Type B pancreatic cell (in vitro differentiated cells): ENCODE measurements around the gene SIRT2. TPM values are rescaled to one million over a fixed set of nuclear protein-coding genes. Genes with fewer than 3 reads are reported as not detected.

ENCODE experiments used
- DNase-seq: peaks from one replicate; pipeline ENCODE4 v3.0.0; 2021; ENCODE audit warnings: mixed read lengths; ENCODE audit not compliant: unreplicated experiment; ENCODE audit errors: extremely low spot score
- H3K27ac Mint-ChIP-seq: 2 replicates; pipeline ENCODE4 v1.8.0; 2021; ENCODE audit warnings: mild to moderate bottlenecking, mixed read lengths
- H3K27me3 Mint-ChIP-seq: 2 replicates; pipeline ENCODE4 v1.8.0; 2021; ENCODE audit warnings: mixed read lengths
- H3K36me3 Mint-ChIP-seq: 2 replicates; pipeline ENCODE4 v1.8.0; 2021; ENCODE audit warnings: mixed read lengths
- H3K4me1 Mint-ChIP-seq: one replicate; pipeline ENCODE4 v1.8.0; 2021; ENCODE audit warnings: mixed read lengths; ENCODE audit not compliant: unreplicated experiment
- H3K4me3 Mint-ChIP-seq: 2 replicates; pipeline ENCODE4 v1.8.0; 2021; ENCODE audit warnings: mild to moderate bottlenecking, mixed read lengths
- H3K9me3 Mint-ChIP-seq: 2 replicates; pipeline ENCODE4 v1.8.0; 2021; ENCODE audit warnings: mixed read lengths
- CTCF ChIP-seq: fragments of 200-600 bp; sonication (generic); conservative IDR thresholded peaks from 2 replicates; pipeline ENCODE4 v1.5.0; 2021; ENCODE audit warnings: antibody characterized with exemption, mild to moderate bottlenecking
- total RNA-seq: library from RNA; stranded (reverse); gene quantifications from 2 replicates; pipeline ENCODE4 v1.2.1, GENCODE V29; 2021; ENCODE audit warnings: low replicate concordance

SIRT2 gene
- total RNA-seq, 1 donor from 2014 or later = 46.0 TPM

- TF ChIP-seq CTCF = peak; percentile 80
- H3K27ac Mint-ChIP-seq = no peak overlapping the region
- peak; percentile 82 for DNase-seq
- H3K4me3 Mint-ChIP-seq = peak overlapping the region; percentile 78
- H3K27me3 Mint-ChIP-seq = peaks cover 4% of the 10 kb centered on the region
- H3K36me3 Mint-ChIP-seq = no peaks in the 10 kb centered on the region
- H3K4me1 Mint-ChIP-seq = peaks cover 9% of the 10 kb centered on the region
- H3K9me3 Mint-ChIP-seq = no peaks in the 10 kb centered on the region
Observed at GRCh38 chr19:38869836-38870607, 29.4 kb downstream of the SIRT2 start.

GRCh38 chr19:38869160-38869835, 30.1 kb downstream of the SIRT2 start:
- TF ChIP-seq CTCF = no peak
- DNase-seq = no peak
- H3K36me3 Mint-ChIP-seq = no peaks in the 10 kb centered on the region
- H3K27ac Mint-ChIP-seq = no peak overlapping the region
- peaks cover 4% of the 10 kb centered on the region for H3K27me3 Mint-ChIP-seq
- peaks cover 16% of the 10 kb centered on the region for H3K4me1 Mint-ChIP-seq
- H3K4me3 Mint-ChIP-seq = peak overlapping the region; percentile 78
- no peaks in the 10 kb centered on the region for H3K9me3 Mint-ChIP-seq

- Mint-ChIP-seq H3K36me3 (no peaks in the 10 kb centered on the region), H3K4me3 (no peak overlapping the region), H3K4me1 (peaks cover 16% of the 10 kb centered on the region), H3K9me3 (no peaks in the 10 kb centered on the region), H3K27me3 (peaks cover 4% of the 10 kb centered on the region), H3K27ac (no peak overlapping the region)
- no peak for TF ChIP-seq CTCF
- DNase-seq = no peak
Observed at GRCh38 chr19:38868551-38868950, 30.9 kb downstream of the SIRT2 start.

DNA sequence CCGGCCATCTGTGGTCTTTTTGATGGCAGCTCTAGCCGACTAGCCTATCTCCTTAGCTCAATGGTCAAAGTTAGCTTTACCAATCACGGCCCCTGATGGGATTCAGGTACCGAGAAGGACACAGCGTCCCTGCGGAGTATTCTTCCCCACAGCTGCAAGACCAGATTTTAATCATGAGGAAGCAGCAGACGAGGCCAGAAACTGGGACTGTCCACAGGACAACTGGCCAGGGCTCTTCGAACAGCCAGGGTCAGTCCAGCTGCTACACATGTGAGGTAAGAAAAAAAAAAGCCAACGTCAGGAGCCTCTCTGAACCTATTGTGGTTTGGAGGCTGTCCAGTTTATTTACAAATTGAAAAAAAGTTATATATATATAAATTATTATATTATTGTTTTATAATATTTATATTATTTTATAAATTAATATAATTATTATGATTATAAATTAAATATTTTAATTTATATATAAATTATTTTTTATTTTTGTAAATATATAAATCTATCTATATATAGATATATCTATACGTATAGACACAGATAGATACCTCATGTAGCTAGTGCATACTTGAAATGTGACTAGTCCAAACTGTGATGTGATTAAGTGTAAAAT, 32.1 kb downstream of the SIRT2 start:
- Mint-ChIP-seq H3K9me3 (no peaks in the 10 kb centered on the region), H3K27me3 (peaks cover 4% of the 10 kb centered on the region), H3K27ac (no peak overlapping the region), H3K4me1 (peaks cover 23% of the 10 kb centered on the region), H3K36me3 (no peaks in the 10 kb centered on the region), H3K4me3 (no peak overlapping the region)
- no peak for TF ChIP-seq CTCF
- DNase-seq = no peak

- DNase-seq = no peak
Observed at GRCh38 chr19:38862321-38863059, 36.9 kb downstream of the SIRT2 start.

More at GRCh38 chr19:38862321-38863059, 36.9 kb downstream of the SIRT2 start:
- Mint-ChIP-seq H3K36me3 (no peaks in the 10 kb centered on the region), H3K27me3 (no peaks in the 10 kb centered on the region), H3K9me3 (no peaks in the 10 kb centered on the region), H3K4me1 (peaks cover 38% of the 10 kb centered on the region), H3K4me3 (peak overlapping the region; percentile 65), H3K27ac (peak overlapping the region; percentile 87)
- no peak for TF ChIP-seq CTCF
